Ascending aorta (tissue), 2 donors: ENCODE measurements around the gene ZNF655. TPM values are rescaled to one million over a fixed set of nuclear protein-coding genes. Genes with fewer than 3 reads are reported as not detected.

Experiments used
- DNase-seq, 2 donors: peaks; one replicate each; pipeline ENCODE4 v3.0.0-alpha.2; 2019; ENCODE audit warnings: low spot score in 2 of 2
- H3K27ac ChIP-seq, 2 donors: fragments of 200-600 bp; sonication (generic); one replicate each; pipeline ENCODE4 v1.5.1; 2016 to 2017; ENCODE audit warnings: mild to moderate bottlenecking in 1 of 2
- H3K27me3 ChIP-seq: fragments of 200-600 bp; sonication (generic); one replicate; pipeline ENCODE4 v1.5.1; 2017
- H3K36me3 ChIP-seq, 2 donors: fragments of 200-600 bp; sonication (generic); one replicate each; pipeline ENCODE4 v1.5.1; 2016
- H3K4me1 ChIP-seq, 2 donors: fragments of 200-600 bp; sonication (generic); one replicate each; pipeline ENCODE4 v1.5.1; 2016 to 2017; ENCODE audit warnings: mild to moderate bottlenecking in 1 of 2
- H3K4me3 ChIP-seq, 2 donors: fragments of 200-600 bp; sonication (generic); one replicate each; pipeline ENCODE4 v1.5.1; 2016 to 2017; ENCODE audit warnings: mild to moderate bottlenecking in 1 of 2
- H3K9me3 ChIP-seq, 2 donors: fragments of 200-600 bp; sonication (generic); one replicate each; pipeline ENCODE4 v1.5.1; 2016
- intact Hi-C: fragments of 100-400 bp; cut with DNase I; formaldehyde crosslinking; loops from one replicate; pipeline ENCODE4 v1.15.1; 2023
- total RNA-seq: library from RNA; depleted of rRNA; stranded (reverse); fragments of >200 nt; gene quantifications from one replicate; pipeline ENCODE4 v1.1.0, GENCODE V29; 2016
- TF ChIP-seq, protein P1 (sequence below), 3 experiments: fragments of 200-600 bp in 2 of 3; fragments of 450-650 bp in 1 of 3; sonication (generic) in 2 of 3; IDR thresholded peaks; one replicate each; pipeline ENCODE4 v1.5.1; 2016 to 2019; ENCODE audit warnings: antibody characterized with exemption in 3 of 3, mild to moderate bottlenecking in 1 of 3, moderate library complexity in 1 of 3

ZNF655 gene
- total RNA-seq, 1 donor from 2014 or later = 37.9 TPM

DNA sequence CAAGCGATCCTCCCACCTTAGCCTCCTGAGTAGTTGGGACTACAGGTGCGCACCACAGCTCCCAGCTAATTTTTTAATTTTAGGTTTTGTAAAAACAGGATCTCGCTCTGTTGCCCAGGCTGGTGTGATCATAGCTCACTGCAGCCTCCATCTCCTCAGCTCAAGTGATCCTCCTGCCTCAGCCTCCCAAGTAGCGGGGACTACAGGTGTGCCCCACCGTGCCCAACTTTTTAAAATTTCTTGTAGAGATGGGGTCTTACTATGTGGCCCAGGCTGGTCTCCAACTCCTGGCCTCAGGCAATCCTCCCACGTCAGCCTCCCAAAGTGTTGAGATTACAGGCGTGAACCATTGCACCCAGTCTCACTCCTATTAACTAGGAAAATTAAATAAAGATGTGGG is 47.1 kb downstream of the ZNF655 start:
- TF ChIP-seq, protein P1, sequence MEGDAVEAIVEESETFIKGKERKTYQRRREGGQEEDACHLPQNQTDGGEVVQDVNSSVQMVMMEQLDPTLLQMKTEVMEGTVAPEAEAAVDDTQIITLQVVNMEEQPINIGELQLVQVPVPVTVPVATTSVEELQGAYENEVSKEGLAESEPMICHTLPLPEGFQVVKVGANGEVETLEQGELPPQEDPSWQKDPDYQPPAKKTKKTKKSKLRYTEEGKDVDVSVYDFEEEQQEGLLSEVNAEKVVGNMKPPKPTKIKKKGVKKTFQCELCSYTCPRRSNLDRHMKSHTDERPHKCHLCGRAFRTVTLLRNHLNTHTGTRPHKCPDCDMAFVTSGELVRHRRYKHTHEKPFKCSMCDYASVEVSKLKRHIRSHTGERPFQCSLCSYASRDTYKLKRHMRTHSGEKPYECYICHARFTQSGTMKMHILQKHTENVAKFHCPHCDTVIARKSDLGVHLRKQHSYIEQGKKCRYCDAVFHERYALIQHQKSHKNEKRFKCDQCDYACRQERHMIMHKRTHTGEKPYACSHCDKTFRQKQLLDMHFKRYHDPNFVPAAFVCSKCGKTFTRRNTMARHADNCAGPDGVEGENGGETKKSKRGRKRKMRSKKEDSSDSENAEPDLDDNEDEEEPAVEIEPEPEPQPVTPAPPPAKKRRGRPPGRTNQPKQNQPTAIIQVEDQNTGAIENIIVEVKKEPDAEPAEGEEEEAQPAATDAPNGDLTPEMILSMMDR (IDR thresholded peaks at IDR 0.05) = no peak
- no peak overlapping the region for H3K27ac ChIP-seq
- H3K4me1 ChIP-seq = no peaks in the 10 kb centered on the region
- H3K27me3 ChIP-seq = no peaks in the 10 kb centered on the region
- intact Hi-C loops = no loop called here
- no peak overlapping the region for H3K4me3 ChIP-seq
- DNase-seq = no peak
- no peaks in the 10 kb centered on the region for H3K36me3 ChIP-seq
- no peaks in the 10 kb centered on the region for H3K9me3 ChIP-seq

DNA sequence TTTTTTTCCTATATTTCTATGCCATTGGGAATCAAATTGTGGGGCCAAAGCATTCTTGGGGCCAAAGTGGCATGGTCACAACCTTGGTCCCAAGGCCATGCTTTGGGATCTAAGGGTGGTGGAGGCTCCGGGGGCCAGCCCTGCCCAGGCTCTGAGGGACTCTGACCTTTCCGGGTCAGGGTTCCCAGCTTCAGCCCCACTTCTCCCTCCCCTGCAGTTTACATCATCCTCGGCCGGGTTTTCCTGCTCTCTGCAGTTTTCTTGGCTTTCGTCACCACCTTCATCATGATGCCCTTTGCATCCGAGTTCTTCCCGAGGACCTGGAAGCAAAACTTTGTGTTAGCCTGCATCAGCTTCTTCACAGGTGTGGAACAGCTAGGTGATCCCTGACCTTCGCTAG is 48.1 kb downstream of the ZNF655 start:
- Histone ChIP-seq H3K4me1 (no peaks in the 10 kb centered on the region), H3K36me3 (no peaks in the 10 kb centered on the region), H3K9me3 (no peaks in the 10 kb centered on the region), H3K27me3 (no peaks in the 10 kb centered on the region), H3K27ac (no peak overlapping the region), H3K4me3 (no peak overlapping the region)
- intact Hi-C loops = no loop called here
- TF ChIP-seq, protein P1 (IDR thresholded peaks at IDR 0.05) = no peak
- DNase-seq = no peak

DNA sequence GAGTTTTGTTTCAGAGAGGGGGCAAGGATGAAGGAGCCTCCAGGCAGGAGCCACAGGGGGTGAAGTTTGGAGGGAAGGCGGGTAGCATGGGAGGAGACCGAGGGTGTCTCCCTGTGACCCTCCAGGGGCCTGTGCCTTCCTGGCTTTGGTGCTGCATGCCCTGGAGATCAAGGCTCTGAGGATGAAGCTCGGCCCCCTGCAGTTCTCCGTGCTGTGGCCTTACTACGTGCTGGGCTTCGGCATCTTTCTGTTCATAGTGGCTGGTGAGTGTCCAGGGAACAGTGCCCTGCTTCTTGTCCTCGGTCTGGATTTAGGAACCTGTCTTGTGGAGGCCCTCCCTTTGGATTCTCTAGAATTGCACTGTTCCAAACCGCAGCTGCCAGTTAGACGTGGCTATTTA is 49.1 kb downstream of the ZNF655 start:
- TF ChIP-seq, protein P1 (IDR thresholded peaks at IDR 0.05) = no peak

DNA sequence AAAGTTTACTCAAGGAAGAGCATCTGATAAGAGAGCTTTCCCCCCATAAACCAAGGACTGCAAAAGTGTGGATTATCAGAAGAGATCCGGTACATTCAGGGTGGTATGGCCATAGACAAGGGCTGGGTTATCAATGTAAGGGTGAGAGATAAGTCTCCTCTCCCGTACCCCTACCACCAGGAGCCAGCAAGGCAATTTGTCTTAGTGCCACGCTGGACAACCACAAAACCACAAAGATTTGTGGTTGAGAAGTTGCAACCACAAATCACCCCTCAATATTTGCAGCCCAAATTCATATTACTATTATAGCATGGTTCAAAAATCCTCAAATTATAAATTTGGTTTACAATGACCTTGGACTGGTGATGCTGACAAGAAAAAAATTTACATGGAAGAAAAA is 56.1 kb downstream of the ZNF655 start:
- H3K27ac ChIP-seq = no peak overlapping the region
- peaks cover 2 to 3% of the 10 kb centered on the region in 2 donors for H3K36me3 ChIP-seq
- no peak overlapping the region for H3K4me3 ChIP-seq
- no peaks in the 10 kb centered on the region for H3K27me3 ChIP-seq
- H3K4me1 ChIP-seq = peaks cover 0 to 6% of the 10 kb centered on the region in 2 donors
- intact Hi-C loops = no loop called here
- TF ChIP-seq, protein P1 (IDR thresholded peaks at IDR 0.05) = no peak
- H3K9me3 ChIP-seq = no peaks in the 10 kb centered on the region
- no peak for DNase-seq

More for the DNA sequence above, 49.1 kb downstream of the ZNF655 start:
- Histone ChIP-seq H3K4me1 (no peaks in the 10 kb centered on the region), H3K27ac (no peak overlapping the region), H3K4me3 (no peak overlapping the region), H3K36me3 (no peaks in the 10 kb centered on the region), H3K9me3 (no peaks in the 10 kb centered on the region), H3K27me3 (no peaks in the 10 kb centered on the region)
- no peak for DNase-seq
- intact Hi-C loops = no loop called here

DNA sequence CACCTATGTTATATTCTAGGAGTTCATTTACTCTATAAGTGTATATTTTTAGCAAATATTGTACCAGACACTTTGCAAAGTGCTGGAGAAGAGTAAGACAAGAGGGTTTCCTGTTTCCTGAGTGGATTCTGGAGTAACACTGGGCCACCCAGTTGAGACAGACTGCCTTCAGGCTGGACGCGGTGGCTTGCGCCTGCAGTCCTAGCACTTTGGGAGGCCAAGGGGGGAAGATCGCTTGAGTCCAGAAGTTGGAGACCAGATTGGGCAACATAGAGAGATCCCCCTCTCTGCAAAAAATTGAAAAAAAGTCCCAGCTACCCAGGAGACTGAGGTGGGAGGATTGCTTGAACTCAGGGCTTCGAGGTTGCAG is 57.5 kb downstream of the ZNF655 start:
- peak overlapping the region in 1 of 2 donors; percentile 87 for H3K27ac ChIP-seq
- H3K4me3 ChIP-seq = peak overlapping the region; percentile 94 to 95
- no peaks in the 10 kb centered on the region for H3K9me3 ChIP-seq
- intact Hi-C loops = loop anchor here (2.0 kb wide), 3 partner anchors 57 to 303 kb away; partner anchors contain the start of genes TRIM4, ZNF394 and ZNF655
- H3K27me3 ChIP-seq = no peaks in the 10 kb centered on the region
- H3K4me1 ChIP-seq = peaks cover 0 to 6% of the 10 kb centered on the region in 2 donors
- peaks cover 16 to 18% of the 10 kb centered on the region in 2 donors for H3K36me3 ChIP-seq
- DNase-seq = no peak
- TF ChIP-seq, protein P1 (IDR thresholded peaks at IDR 0.05) = no peak
